Left renal pelvis (tissue), 4 donors: Measurements from ENCODE around the gene SOCS3. TPM values are rescaled to one million over a fixed set of nuclear protein-coding genes. Genes with fewer than 3 reads are reported as not detected.

Experiments used
- DNase-seq, 4 donors: peaks; one replicate each; pipeline ENCODE4 v3.0.0-alpha.2; 2013; ENCODE audit warnings: low read depth in 4 of 4, low spot score in 3 of 4
- polyA plus RNA-seq, 4 donors: library from polyadenylated mRNA; unstranded; fragments of 120-200 nt; gene quantifications; one replicate each; pipeline ENCODE4 v1.2.1, GENCODE V29; 2013; ENCODE audit not compliant: insufficient read length in 4 of 4

Gene SOCS3, protein sequence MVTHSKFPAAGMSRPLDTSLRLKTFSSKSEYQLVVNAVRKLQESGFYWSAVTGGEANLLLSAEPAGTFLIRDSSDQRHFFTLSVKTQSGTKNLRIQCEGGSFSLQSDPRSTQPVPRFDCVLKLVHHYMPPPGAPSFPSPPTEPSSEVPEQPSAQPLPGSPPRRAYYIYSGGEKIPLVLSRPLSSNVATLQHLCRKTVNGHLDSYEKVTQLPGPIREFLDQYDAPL
- 100 to 1,000 TPM in 1 of 4 donors, 1 to 10 TPM in 3; 7.4 to 384 (median 7.6) TPM for polyA plus RNA-seq

DNA sequence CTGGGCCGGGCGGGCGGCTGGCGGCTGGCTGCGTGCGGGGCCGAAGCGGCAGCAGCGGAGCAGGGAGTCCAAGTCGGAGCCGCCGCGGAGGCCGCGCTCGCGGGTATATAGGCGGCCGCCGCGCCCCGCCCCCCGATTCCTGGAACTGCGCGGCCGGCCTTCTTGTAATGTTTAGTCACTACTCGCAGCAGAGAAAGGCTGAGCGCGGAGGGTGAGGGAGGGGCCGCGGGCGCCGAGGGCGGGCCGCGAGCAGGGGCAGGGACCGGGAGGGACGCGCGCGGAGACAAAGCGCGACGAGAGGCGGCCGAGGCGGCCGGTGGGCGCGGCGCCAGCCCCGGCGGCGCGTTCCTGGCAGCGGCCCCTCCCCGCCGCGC lies at the start of gene SOCS3:
Gene SOCS3 (minus strand): TSS at position 81 of the 374 bp plus-strand sequence. CDS start 982 bp downstream, outside the sequence.
- peak in 3 of 4 donors; percentile 87 to 90 (median 88) for DNase-seq

DNA sequence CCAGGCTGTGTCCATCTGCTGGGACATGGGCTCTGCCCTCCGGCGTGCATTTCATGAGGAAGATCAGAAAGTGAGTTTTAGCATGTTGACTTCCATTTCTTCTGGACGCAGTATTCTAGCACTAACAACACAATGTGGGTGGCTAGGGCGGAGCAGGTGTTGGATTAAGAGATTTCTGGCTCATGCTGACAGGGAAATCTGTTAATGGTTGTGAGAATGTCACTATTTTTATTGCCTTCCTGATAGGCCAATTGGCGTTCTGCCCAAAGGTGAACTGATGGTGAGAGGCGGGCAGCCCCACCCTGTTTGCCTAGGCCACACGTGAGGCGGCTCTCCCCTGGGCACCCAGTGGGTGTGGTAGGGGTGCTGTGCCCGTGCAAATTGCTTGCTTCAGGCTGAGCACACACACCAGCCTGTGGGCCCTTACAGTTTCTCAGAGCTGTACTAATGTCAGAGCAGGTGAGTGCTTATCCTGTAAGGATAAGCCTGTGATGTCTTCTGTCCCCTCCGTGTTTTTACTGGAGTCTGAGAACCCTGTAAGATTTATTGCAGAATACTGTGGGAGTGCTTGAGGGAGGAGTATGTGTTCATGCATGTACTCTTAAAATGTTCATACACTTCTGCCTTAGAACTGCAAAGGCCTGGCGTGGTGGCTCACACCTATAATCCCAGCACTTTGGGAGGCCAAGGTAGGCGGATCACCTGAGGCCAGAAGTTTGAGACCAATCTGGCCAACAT lies 49.5 kb upstream of the SOCS3 start:
- no peak for DNase-seq

DNA sequence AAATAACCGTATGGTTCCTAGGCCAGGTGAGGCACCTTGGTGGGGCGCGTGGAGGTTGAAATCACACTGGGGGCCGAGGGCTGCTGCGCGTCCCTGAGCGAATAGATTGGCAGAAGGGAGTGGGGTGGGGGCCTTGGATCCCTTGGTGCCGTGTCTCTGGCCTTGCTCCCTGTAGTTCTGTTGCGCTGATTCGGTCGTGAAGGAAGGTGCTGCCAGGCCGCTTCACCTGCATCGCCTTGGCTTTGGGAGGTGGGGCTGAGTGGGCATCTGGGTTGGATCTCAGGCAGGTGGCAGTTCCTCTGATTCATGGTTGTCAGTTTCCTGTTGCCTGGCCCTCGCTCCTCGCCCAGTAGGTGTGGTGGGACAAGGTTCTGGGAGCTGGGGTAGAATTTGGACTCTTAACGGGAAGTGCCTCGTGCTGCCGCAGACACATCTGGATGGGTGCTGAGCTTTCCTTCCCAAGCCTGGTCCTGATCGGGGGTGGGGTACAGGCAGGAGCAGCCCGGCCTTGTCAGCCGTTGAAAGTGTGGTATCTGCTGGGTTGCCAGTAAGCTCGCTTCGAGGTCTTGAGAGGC lies 48.7 kb upstream of the SOCS3 start:
- no peak for DNase-seq

DNA sequence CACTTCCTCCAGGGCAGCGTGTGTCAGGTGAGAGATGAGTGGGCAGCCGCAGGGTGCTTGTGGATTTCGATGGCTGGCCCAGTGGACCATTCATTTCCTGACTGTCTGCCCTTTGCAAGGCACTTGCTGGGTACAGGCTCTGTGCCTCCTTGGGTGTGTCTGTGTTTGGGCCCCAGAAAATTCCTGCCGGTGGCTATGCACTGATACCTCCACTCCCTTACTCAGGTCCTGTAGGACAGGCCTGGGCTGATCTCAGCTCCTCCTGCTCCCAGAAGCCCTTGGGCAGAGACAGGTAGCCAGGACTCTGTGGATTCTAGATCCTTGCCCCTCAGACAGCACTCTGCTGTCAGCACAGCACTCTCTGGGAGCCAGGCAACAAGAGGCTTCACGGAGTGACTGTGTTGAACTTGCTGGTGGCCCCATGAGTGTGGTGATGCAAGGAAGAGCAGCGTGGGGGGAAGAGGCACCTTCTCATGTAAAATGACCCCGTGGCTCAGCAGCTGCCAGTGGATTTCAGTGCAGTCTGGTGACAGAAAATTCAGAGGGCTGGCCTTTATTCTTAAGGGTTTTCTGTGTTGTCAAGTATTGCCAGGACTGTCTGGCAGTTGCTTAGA lies 47.6 kb upstream of the SOCS3 start:
- no peak for DNase-seq

DNA sequence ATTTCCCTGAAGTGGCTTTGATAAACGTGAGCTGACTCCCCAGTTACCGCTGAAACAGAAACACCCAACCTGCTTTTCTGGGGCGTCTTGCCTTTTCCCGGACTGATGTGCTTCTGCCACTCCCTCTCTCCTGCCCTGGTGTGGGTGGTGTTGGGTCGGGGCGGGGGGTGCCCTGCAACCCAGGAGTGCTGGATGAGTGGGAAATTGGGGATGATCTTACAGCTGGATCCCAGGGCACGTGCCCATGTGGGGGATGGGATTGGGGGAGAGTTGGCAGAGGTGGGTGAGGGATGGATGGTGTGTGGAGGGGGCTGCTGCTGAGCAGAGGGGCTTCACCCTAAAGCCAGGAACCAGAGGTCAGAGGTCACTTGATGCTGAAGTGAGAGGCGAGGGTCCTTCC lies 47.0 kb upstream of the SOCS3 start:
- no peak for DNase-seq

DNA sequence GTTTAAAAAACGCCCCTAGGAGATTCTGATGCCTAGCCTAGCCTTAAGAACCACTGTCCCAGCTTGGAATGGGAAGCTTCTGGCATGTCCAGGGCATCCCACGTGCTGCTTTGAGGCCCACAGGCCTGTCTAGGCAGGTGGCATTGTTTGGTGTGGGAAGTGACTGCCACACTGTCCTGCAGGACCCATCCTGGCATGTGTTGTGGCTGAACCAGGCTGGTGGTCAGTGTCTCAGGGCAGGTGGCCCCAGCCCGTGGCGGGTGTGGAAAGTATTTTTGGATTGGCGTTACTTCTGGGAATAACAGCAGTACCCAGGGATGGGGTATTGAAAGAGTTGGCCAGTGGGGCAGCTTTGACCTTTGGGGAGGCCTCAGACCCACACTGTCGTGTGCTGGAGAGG lies 46.5 kb upstream of the SOCS3 start:
- DNase-seq = no peak

DNA sequence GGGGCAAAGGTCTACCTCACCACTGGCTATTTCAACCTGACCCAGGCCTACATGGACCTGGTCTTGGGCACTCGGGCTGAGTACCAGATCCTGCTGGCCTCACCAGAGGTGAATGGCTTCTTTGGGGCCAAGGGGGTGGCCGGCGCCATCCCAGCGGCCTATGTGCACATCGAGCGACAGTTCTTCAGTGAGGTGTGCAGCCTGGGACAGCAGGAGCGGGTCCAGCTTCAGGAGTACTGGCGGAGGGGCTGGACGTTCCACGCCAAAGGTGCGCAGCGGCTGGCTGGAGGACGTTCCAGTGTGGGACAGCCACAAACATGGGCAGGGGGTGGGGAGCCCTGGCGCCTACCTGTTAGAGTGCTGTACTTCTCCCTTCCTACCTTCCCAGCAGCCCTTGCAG lies 43.9 kb upstream of the SOCS3 start:
- DNase-seq = no peak

DNA sequence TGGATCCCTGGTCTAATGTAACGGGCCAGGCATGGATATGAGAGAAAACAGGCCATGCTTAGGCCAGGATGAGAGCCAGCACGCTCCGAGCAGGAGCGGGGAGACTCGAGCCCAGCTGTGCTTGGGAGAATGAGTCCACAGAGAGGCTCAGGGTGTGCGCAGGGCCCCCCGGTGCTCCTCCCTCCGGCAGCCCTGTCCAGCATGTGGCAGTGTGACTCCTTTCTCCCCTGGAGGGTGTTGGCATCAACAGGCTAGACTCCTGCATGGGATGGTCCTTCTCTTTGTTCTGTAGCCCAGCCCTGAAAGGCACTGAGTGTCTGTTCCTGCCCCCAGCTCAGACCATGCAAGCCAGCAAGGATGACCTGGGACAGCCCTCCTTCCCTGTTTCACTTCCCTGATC lies 42.0 kb upstream of the SOCS3 start:
- DNase-seq = no peak

DNA sequence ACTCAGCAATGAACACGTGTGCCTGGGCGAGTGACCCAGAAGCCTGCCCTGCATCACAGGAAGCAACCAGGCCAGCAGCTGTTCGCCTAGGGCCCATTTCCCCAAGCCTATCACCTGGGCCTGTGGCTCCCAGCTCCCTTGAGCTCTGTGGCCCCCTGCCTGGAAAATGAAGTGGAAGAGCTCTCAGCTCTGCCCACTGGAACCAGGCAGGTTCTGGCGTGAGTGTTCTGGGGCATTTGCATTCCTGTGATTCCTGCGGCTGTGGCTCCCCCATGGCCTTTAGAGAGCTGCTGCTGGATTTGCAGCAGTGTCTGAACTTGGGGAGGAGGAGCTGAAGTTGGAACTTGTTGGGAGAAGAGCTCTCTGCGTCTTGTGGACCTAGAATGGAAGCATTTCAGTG lies 41.4 kb upstream of the SOCS3 start:
- no peak for DNase-seq

DNA sequence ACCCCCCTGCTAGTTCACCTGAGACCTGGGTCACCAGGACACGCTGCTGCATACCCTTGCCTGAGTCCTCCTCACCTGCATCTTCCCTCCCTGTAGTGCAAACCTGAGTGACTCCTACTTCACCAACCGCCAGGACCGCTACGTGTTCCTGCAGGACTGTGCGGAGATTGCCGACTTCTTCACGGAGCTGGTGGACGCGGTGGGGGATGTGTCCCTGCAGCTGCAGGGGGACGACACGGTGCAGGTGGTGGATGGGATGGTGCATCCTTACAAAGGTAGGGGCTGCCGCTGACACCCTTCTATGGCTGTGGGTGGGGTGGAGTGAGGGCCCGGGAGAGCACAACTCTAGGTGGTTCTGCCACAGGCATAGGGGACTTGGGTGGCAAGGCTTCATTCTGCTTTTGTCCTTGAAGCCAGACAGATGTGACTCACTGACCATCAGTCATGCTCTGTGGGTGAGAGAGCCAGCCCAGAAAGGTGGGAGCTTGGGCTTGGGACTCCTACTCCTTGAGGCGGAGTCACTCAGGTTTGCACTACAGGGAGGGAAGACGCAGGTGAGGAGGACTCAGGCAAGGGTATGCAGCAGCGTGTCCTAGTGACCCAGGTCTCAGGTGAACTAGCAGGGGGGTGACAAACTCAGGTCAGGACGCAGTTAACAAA lies 40.8 kb upstream of the SOCS3 start:
- no peak for DNase-seq

DNA sequence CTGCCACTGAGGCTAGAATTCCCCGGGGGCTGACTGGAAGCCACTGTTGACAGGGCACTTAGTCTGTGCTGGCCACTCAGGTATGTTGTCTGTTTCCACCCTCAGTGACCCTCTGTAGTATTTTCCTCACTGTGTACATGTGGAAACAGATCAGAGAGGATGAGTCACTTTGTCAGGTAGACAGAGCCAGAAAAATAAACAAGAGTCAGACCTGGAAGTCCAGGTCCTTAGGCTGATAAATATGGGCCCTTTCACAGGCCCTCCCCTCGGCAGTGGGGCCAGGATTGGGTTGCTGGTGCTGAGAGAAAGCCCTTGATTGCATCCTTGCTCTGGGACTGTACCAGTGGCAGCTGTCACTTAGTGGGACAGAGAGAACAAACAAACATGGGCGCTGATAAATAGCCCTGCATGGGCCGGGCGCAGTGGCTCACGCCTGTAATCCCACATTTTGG lies 39.8 kb upstream of the SOCS3 start:
- DNase-seq = no peak

DNA sequence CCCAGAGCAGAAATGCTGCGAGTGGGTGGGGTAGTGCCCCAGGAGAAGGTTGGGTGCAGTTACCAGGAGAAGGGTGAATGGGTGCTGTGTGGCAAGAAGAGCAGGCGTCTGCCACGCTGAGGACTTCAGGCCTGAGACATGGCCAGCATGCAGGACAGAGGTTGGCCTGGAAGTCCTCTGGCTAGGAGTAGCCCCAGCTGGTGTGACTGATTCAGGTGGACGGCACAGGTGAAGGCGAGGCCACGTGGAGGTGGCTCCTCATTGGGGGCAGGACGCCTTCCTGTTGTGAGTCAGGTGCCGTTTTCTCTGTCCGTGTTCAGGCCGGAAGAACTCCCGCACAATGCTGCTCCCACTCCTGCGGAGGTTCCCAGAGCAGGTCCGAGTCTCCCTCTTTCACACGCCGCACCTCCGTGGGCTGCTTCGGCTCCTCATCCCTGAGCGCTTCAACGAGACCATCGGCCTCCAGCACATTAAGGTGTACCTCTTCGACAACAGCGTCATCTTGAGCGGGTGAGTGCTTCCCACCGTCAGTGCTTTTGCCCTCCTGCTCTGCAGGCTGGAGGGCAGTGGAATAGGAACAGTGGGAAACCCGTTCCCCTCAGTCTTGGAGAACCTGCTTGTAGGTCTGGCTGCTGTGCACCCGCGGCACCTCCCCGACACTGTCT lies 39.3 kb upstream of the SOCS3 start:
- DNase-seq = no peak

DNA sequence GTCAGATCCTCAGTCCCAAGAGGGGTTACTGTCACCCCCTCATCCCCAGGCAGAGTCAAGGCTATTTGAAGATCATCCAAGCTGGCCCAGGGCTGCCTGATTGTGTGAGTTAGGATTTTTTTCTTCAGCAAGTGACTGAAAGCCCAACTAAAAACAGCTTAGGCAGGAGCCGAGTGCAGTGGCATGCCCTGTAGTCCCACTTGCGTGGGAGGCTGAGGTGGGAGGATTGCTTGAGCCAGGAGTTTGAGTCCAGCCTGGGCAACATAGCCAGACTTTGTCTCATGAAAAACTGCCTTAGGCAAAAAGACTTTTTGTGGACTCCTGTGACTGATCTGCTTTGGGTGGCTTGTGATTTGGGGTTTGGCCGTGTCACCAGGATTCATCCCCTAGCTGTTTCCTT lies 38.5 kb upstream of the SOCS3 start:
- no peak for DNase-seq

DNA sequence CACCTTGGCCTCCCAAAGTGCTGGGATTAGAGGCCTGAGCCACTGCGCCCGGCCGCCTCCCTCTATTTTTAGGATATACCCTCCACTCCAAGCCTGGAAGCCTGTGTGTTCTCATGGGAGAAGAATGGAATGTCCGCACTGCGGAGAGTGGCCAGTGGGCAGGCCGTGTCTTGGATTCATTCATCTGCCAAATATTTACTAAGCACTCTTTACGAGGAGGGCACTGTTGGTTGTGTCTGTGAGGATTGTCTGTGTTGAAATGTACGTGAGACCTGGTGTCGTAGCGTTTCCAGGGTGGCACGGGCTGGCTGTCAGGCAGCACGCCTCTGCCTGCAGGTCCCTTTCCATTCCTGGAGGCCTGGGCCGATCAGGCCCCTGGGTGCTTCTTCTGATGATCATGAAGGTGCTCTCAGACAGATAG lies 37.8 kb upstream of the SOCS3 start:
- no peak for DNase-seq

DNA sequence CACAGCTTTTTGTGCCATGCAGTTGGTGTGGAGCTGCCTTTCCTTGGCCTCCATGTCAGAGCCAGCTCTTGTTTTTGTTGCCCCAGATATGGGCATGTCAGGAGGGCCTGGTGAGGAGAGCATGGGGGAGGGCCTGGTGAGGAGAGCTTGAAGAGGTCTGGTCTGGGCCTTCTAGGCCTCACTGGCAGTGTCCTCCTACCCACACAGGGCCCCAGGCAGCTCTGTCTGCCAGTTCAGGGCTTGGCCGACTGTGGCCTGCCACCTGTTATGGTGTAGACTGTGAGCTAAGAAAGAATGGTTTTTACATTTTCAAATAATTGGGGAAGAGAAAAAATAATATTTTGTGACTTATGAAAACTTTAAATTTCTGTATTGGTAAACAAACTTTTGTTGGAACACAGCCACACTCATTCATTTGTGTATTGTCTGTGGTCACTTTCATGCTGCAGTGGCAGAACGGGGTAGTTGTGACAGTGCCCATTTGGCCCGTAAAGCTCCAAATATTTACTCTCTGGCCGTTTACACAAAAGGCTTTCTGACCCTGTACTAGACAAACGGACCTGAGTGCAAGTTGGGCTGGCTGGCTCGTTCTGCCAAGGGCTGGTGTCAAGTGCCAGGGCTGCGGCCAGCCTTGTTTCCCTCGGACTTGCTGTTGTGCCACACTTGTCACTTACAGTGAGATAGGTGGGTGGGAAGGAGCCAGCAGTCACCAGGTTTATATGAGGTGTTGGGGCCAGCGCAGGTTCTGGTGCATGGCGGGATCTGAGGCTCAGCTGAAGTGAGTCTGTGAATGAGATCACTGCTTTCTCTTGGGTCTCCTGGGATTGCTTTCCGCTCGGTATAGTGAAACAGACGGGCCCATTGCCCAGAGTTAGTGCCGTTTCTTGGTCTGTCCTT lies 36.8 kb upstream of the SOCS3 start:
- no peak for DNase-seq

DNA sequence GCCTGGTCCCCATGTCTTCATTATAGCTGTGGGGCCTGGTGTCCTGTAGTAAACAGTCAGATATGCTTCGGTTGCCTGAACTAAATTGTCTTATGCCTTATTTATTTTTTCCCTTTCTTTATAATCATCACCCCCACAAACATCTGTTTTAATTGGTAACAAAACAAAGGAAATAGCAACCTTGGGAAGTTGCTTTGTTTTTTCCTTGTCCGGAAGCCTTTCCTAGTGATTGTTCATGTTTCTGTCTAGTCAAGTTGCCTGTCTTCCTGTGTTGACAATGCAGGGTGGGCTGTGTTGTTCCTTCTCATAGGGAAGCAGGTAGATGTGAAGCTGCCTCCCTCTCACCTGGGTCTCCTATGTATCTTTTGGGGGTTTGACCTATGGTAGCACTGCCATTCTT lies 35.3 kb upstream of the SOCS3 start:
- no peak for DNase-seq

DNA sequence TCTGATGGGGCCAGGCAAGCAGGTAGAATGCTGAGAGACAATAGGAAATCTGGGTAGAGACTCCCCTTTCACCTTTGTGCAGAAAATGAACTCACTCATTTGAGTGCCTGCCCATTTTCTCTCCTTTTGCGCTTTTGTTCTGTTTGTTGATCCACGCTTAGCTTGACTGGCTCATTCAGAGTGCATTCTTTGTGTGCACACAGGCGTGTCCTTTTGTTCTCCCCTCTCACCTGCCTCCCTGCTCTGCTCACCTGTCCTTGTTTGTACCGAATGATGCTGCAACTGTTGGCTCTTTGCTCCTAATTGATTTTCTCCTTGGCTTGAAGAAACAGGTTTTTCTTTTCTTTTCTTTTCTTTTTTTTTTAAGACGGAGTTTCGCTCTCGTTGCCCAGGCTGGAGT lies 34.3 kb upstream of the SOCS3 start:
- DNase-seq = no peak

DNA sequence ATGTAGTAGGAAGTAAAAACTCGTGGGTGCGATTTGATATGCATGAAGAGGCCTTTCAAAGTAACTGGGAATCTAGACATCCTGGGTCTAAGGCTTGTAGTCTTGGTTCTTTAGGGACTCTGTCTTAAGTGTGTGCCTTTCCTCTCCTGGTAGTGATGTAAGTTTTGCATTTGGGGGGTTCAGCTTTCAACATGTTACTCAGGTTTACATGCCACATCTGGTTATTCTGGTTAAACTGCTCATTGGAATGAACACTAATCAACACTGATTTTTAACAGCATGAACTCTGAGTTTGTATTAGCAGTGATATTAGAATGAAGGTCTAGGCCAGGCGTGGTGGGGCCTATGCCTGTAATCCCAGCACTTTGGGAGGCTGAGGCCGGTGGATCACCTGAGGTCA lies 33.7 kb upstream of the SOCS3 start:
- no peak for DNase-seq

DNA sequence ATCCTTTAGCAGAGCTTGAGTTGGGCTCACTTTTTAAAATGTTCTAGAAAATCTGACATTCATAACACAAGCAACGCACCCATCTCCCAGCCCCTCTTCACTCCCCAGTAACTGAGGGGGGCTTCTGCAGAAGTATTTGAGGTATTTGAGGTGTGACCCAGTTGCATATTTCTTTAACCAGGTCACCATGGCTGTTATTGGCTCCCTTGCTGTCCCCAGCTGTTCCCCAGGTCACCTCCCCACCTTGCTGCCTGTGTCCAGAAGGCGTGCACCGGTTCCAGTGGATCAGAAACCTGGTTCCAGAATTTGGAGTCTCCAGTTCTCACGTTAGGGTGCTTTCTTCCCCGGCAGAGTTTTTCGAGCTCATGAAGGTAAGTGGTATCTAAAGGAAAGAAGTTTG lies 32.4 kb upstream of the SOCS3 start:
- no peak for DNase-seq
